Measurements from ENCODE around the gene CHST15. TPM values are rescaled to one million over a fixed set of nuclear protein-coding genes. Genes with fewer than 3 reads are reported as not detected.

The CHST15 gene
- total RNA-seq, 2 experiments from 2014 or later = 0.28 to 0.60 TPM

DNA sequence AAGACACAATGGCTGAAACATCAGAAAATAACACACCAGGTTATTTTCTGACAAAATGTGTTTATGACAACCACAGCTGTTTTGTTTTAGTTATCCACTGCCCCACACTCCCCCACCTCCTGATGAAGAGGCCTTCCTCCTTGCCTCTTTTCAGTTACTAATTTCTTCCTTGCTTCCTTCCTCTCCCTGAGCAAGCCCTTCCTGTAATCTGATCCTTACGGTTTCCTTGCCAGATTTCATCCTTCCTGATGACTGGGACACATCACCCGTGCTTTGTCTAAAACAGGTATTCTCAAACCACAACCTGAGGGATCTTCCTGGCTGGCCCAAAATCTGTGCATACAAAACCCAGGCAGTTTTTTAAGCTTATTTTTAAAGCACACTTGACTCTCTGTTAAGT is 39.4 kb downstream of the CHST15 start:
- POLR2A ChIA-PET = no interaction called here
- H3K36me3 Mint-ChIP-seq = no peaks in the 10 kb centered on the region

DNA sequence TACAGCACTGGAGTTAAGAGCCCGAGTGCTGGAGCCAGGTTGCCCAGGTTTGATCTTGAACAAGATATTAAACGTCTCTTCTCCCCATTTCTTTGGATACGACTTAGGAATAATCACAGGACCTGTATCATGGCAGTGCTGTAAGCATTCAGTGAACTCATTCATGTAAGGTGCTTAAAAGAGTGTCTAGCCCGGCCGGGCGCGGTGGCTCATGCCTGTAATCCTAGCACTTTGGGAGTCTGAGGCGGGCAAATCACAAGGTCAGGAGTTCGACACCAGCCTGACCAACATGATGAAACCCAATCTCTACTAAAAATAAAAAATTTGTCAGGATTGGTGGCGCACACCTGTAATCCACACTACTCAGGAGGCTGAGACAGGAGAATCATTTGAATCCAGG is 40.8 kb downstream of the CHST15 start:
- Mint-ChIP-seq H3K9me3 (no peaks in the 10 kb centered on the region), H3K36me3 (no peaks in the 10 kb centered on the region), H3K27me3 (peaks cover 6% of the 10 kb centered on the region), H3K27ac (no peak overlapping the region), H3K4me3 (no peak overlapping the region), H3K4me1 (no peaks in the 10 kb centered on the region)
- ATAC-seq (ENCODE audit: low read depth) (no peak), DNase-seq (no peak)
- POLR2A ChIA-PET = no interaction called here

More for the DNA sequence above, 39.4 kb downstream of the CHST15 start:
- H3K4me1 Mint-ChIP-seq = no peaks in the 10 kb centered on the region
- ATAC-seq (ENCODE audit: low read depth) = no peak
- H3K27ac Mint-ChIP-seq = no peak overlapping the region
- H3K27me3 Mint-ChIP-seq = peaks cover 3% of the 10 kb centered on the region
- H3K9me3 Mint-ChIP-seq = no peaks in the 10 kb centered on the region
- no peak overlapping the region for H3K4me3 Mint-ChIP-seq
- no peak for DNase-seq

- ATAC-seq (ENCODE audit: low read depth) (no peak), DNase-seq (no peak)
- H3K27ac Mint-ChIP-seq = no peak overlapping the region
- no peaks in the 10 kb centered on the region for H3K36me3 Mint-ChIP-seq
- no peak overlapping the region for H3K4me3 Mint-ChIP-seq
- no peaks in the 10 kb centered on the region for H3K9me3 Mint-ChIP-seq
- H3K27me3 Mint-ChIP-seq = peaks cover 11% of the 10 kb centered on the region
- POLR2A ChIA-PET = no interaction called here
- H3K4me1 Mint-ChIP-seq = no peaks in the 10 kb centered on the region
Measured at GRCh38 chr10:124050021-124051015, 43.1 kb downstream of the CHST15 start.

DNA sequence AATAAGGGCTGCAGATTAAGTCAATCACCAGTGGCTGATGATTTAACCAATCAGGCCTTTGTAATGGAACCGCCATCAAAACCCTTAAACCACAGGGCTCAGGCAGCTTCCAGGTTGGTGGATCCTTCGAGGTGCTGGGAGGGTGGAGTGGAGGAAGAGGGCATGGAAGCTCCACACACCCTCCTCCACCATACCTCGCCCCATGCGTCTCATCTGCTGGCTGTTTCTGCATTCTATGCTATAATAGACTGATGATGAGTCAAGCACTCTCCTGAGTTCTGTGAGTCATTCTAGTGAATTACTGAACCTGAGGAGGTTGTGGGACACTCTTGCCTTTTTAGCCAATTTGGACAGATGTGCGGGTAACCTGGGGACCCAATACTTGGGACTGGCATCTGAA is 43.9 kb downstream of the CHST15 start:
- ATAC-seq (ENCODE audit: low read depth) = no peak
- no peaks in the 10 kb centered on the region for H3K36me3 Mint-ChIP-seq
- POLR2A ChIA-PET = no interaction called here
- H3K4me1 Mint-ChIP-seq = no peaks in the 10 kb centered on the region
- H3K27ac Mint-ChIP-seq = no peak overlapping the region
- no peak overlapping the region for H3K4me3 Mint-ChIP-seq
- no peak for DNase-seq
- H3K9me3 Mint-ChIP-seq = no peaks in the 10 kb centered on the region
- H3K27me3 Mint-ChIP-seq = peaks cover 11% of the 10 kb centered on the region

DNA sequence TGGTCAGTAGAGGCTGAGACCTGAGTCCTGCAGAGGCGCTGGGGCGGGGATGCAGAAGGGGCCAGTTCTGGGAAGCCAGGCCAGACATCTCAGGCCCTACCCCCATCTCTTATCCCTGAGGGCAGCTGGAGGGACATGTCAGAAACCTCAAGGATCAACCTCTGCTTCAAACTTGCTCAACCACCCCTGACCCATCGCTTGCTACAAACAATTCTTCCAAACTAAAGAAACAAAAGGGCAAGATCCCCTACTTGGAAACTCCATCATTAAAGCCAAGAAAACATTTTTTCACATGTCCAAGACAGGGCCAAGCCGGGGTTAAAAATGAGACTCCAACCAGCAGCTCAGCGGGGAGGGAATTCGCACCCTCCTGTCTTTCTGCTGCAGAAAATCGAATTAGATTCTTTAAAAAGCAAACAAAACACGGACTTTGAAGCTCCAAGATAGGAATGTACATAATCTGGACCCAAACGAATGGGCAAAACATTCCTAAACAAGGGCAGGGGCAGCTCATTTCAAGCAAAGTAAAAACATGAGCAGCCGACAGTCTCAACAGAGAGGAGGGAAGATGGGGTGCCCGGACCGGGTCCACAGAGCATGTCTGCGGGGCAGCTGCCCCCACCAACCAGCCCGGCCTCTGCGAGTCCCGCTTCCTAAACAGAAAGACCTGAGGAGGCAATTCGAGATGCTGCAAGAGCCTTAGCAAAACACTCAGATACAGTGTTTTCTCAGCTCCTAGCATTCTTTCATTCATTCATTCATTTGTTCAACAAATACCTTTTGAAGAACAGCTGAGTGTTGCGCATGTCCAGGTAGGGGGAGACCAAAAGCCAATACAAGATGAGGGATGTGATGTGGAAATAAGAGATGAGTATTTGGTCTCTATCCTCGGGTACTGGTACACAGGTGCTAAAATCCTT is 44.8 kb downstream of the CHST15 start:
- DNase-seq (no peak), ATAC-seq (ENCODE audit: low read depth) (no peak)
- Mint-ChIP-seq H3K9me3 (no peaks in the 10 kb centered on the region), H3K36me3 (no peaks in the 10 kb centered on the region), H3K27ac (no peak overlapping the region), H3K27me3 (peaks cover 9% of the 10 kb centered on the region), H3K4me1 (no peaks in the 10 kb centered on the region), H3K4me3 (no peak overlapping the region)
- POLR2A ChIA-PET = no interaction called here

DNA sequence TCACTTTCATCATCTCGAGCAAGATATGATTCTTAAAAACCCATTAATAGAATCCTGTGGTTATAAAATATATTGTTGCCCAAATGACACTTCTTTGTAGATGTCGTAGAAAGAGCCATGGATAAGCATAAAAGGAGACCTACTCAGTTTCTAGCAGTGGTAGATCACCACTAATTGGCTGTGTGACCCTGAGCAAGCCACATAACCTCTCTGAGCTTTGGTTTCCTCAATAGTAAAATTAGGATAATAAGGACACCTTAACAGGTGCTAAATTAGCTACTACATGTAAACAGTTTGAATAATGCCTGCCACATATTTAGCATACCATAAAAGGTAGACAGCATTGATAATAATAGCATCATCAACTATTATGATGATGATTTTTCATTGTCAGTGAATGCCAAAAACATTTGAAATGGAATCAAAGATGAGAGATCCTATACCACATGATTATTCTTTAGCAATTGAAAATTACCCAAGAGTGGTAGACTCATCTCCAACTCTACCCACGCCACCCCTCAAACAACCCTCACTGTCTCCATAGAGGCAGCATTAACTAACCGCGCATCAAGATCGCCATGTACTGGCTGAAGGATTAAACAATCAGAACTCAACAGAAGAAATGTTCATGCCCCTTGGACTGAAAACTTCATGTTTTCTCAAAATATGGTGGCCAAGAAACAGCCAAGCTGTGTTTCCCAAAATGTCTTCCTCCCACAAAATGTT is 45.8 kb downstream of the CHST15 start:
- Mint-ChIP-seq H3K36me3 (no peaks in the 10 kb centered on the region), H3K4me1 (peaks cover 5% of the 10 kb centered on the region), H3K4me3 (no peak overlapping the region), H3K27ac (no peak overlapping the region), H3K27me3 (peaks cover 18% of the 10 kb centered on the region), H3K9me3 (no peaks in the 10 kb centered on the region)
- ATAC-seq (ENCODE audit: low read depth) (no peak), DNase-seq (no peak)
- POLR2A ChIA-PET = no interaction called here

GRCh38 chr10:124045801-124046355 is 47.5 kb downstream of the CHST15 start:
- POLR2A ChIA-PET = no interaction called here
- H3K4me1 Mint-ChIP-seq = peaks cover 5% of the 10 kb centered on the region
- H3K36me3 Mint-ChIP-seq = no peaks in the 10 kb centered on the region
- DNase-seq = no peak
- H3K4me3 Mint-ChIP-seq = no peak overlapping the region
- no peaks in the 10 kb centered on the region for H3K9me3 Mint-ChIP-seq
- no peak for ATAC-seq (ENCODE audit: low read depth)
- peaks cover 21% of the 10 kb centered on the region for H3K27me3 Mint-ChIP-seq
- no peak overlapping the region for H3K27ac Mint-ChIP-seq

- peaks cover 25% of the 10 kb centered on the region for H3K27me3 Mint-ChIP-seq
- no peak overlapping the region for H3K4me3 Mint-ChIP-seq
- POLR2A ChIA-PET = no interaction called here
- H3K9me3 Mint-ChIP-seq = no peaks in the 10 kb centered on the region
- ATAC-seq (ENCODE audit: low read depth) (no peak), DNase-seq (no peak)
- no peaks in the 10 kb centered on the region for H3K36me3 Mint-ChIP-seq
- peaks cover 5% of the 10 kb centered on the region for H3K4me1 Mint-ChIP-seq
- H3K27ac Mint-ChIP-seq = no peak overlapping the region
Measured at GRCh38 chr10:124045276-124045675, 48.1 kb downstream of the CHST15 start.

DNA sequence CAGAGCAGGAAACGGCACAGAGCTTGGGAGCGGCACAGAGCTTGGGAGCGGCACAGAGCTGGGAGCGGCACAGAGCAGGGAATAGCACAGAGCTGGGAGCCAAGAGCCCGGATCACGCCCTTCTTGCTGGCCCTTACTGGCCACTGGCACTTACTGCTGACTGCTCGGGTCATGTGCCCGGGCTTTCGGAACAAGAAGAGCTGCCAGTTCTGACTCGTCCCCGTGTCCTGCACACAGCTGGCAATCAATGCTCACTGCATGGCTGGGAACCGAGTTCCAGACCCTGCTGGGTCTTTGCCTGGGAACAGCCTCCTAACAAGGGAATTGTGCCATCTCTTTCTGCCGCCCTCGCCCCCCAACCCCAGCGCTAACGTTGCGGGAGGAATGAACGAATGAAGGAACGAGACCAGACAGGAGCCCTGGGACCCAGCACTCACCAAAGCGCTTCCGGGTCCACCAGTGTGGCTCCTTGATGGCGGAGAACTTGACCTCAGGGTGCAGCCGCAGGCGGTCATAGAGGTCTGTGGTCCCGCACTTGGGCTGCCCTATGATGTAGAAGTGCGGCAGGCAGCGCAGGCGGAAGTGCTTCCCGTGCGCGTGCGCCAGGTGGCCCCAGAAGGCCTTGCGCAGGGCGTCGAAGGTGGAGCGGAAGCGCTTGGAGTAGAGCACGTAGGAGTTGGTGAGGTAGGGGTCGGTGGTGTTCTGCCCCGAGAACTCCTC is 49.1 kb downstream of the CHST15 start:
- H3K27ac Mint-ChIP-seq = no peak overlapping the region
- H3K9me3 Mint-ChIP-seq = no peaks in the 10 kb centered on the region
- ATAC-seq (ENCODE audit: low read depth) (no peak), DNase-seq (no peak)
- H3K4me1 Mint-ChIP-seq = peaks cover 5% of the 10 kb centered on the region
- H3K27me3 Mint-ChIP-seq = peaks cover 27% of the 10 kb centered on the region
- POLR2A ChIA-PET = no interaction called here
- no peaks in the 10 kb centered on the region for H3K36me3 Mint-ChIP-seq
- no peak overlapping the region for H3K4me3 Mint-ChIP-seq

DNA sequence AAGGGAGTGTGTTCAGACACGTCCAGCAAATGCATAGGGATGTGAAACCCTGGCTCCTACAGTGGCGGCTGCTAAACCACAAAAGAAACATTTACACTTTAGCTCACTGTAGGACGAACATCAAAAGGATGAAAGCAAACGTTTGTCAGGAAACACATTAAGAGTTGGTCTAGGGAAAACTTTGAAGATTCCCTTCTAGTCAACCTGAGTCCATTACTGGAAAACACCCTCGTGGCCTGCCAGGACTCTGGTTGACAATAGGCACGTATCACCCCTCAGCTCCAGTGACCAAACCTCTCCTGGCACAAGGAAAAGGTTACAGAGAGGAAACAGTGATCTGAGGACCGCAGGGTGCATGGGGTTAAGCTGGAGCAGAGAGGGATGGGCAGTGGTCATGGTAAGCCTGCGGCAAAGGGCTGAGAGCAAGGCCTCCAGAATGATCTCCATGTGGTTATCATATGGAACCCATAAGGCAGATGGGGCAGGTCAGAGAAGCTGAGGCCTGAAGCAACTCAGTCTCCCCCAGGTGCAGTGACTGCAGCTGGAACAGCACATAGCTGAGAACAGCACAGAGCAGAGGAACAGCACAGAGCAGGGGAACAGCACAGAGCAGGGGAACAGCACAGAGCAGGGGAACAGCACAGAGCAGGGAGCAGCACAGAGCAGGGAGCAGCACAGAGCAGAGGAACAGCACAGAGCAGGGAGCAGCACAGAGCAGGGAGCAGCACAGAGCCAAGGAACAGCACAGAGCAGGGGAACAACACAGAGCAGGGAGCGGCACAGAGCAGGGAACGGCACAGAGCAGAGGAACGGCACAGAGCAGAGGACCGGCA is 49.9 kb downstream of the CHST15 start:
- Mint-ChIP-seq H3K36me3 (no peaks in the 10 kb centered on the region), H3K4me1 (peaks cover 5% of the 10 kb centered on the region), H3K27ac (no peak overlapping the region), H3K4me3 (no peak overlapping the region), H3K9me3 (no peaks in the 10 kb centered on the region), H3K27me3 (peaks cover 27% of the 10 kb centered on the region)
- DNase-seq (no peak), ATAC-seq (ENCODE audit: low read depth) (no peak)
- POLR2A ChIA-PET = interaction anchor here (0.5 kb wide), 1 partner anchor 771 kb away, joined by 3 read pairs; no protein-coding TSS in a partner anchor

DNA sequence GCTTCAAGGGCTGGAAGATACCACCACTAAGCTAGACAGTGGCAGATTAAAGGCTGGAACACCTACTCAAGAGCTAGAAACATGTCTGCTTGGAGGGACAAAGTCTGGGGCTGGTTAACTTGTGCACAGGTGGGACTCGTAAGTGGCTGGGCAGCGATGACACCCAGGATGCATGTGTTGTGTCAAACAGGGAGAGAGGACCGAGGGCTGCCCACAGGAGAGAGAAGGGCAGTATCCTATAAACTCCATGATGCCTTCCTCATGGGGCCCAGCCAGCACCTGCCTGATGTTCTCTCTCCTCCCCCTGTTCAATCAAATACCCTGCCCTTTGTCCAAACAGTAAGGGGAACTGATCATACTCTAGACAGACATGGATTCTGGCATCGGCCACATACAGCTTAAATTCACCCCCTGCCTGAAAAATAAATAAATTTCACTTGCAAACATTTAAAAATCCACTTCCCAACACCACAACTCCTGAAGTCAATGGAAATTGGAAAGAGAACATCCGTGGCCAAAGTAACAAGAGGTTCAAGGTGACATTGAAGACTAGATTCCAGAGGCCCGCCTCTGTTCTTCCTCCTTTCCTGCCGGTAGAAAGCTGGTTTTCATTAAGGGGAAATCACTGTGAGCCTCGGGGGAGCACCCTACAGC is 50.6 kb downstream of the CHST15 start:
- Mint-ChIP-seq H3K4me3 (no peak overlapping the region), H3K27ac (no peak overlapping the region), H3K27me3 (peaks cover 27% of the 10 kb centered on the region), H3K4me1 (peaks cover 5% of the 10 kb centered on the region), H3K36me3 (no peaks in the 10 kb centered on the region), H3K9me3 (no peaks in the 10 kb centered on the region)
- no peak for ATAC-seq (ENCODE audit: low read depth)
- POLR2A ChIA-PET = interaction anchor here (0.5 kb wide), 1 partner anchor 772 kb away, joined by 3 read pairs; no protein-coding TSS in a partner anchor
- DNase-seq = no peak

Measured in activated naive CD8-positive, alpha-beta T cell treated with anti-CD3 and anti-CD28 coated beads, Interleukin-2, amount 10 ng/mL, durations not matched to agents 7 days and 5 days (primary cell).